Fibroblast of peridontal ligament (primary cell): ENCODE measurements around the gene HYAL2.
"Not testable (repeated sequence)": the region's sequence is repeated elsewhere in the genome, so short reads cannot be mapped to it uniquely, and the experiment has no call there.

Experiments
- DNase-seq: peaks from one replicate; pipeline ENCODE4 v3.0.0-alpha.2; 2010; ENCODE audit errors: extremely low read depth

HYAL2 gene

GRCh38 chr3:50292159-50293078 is 30.1 kb downstream of the HYAL2 start, which contains the start of gene IFRD2:
TSS of gene IFRD2 (minus strand) at chr3:50292429. CDS start at chr3:50292274, 155 bp downstream.
- DNase-seq, result peak; percentile 95

- no peak for DNase-seq
These were observed 32.3 kb downstream of the HYAL2 start for GRCh38 chr3:50290161-50290641.

- DNase-seq, result no peak
These were observed 33.4 kb downstream of the HYAL2 start for GRCh38 chr3:50289130-50289529.

- DNase-seq, result no peak
These were observed 34.0 kb downstream of the HYAL2 start for GRCh38 chr3:50288387-50289007.

- DNase-seq, result no peak
These were observed 35.3 kb downstream of the HYAL2 start for GRCh38 chr3:50287262-50287661.

GRCh38 chr3:50286322-50287227 is 36.0 kb downstream of the HYAL2 start:
- DNase-seq, result no peak

- not testable (repeated sequence) for DNase-seq
These were observed 38.4 kb downstream of the HYAL2 start for GRCh38 chr3:50284121-50284520.

- DNase-seq, result no peak
These were observed 43.1 kb downstream of the HYAL2 start for GRCh38 chr3:50279255-50280016.

- DNase-seq, result no peak
These were observed 43.7 kb downstream of the HYAL2 start, which contains the start of gene LSMEM2 for GRCh38 chr3:50278880-50279224. TSS of gene LSMEM2 (plus strand) at chr3:50279087. CDS start at chr3:50279114, 27 bp downstream.

GRCh38 chr3:50278123-50278879 is 44.2 kb downstream of the HYAL2 start:
- DNase-seq, result no peak

- DNase-seq, result no peak
These were observed 45.8 kb downstream of the HYAL2 start for GRCh38 chr3:50276762-50277101.

- DNase-seq, result no peak
These were observed 46.4 kb downstream of the HYAL2 start for GRCh38 chr3:50275996-50276761.

- DNase-seq, result no peak
These were observed 47.2 kb downstream of the HYAL2 start for GRCh38 chr3:50275141-50275995.

GRCh38 chr3:50274371-50275104 is 48.0 kb downstream of the HYAL2 start:
- peak; percentile 44 for DNase-seq

GRCh38 chr3:50273689-50274065 is 48.9 kb downstream of the HYAL2 start:
- no peak for DNase-seq

GRCh38 chr3:50272911-50273688 is 49.4 kb downstream of the HYAL2 start:
- DNase-seq, result peak; percentile 69

- not testable (repeated sequence) for DNase-seq
These were observed 50.0 kb downstream of the HYAL2 start for GRCh38 chr3:50272538-50272910.
